ENCODE data around the gene ACTN1.

ACTN1 gene

DNA sequence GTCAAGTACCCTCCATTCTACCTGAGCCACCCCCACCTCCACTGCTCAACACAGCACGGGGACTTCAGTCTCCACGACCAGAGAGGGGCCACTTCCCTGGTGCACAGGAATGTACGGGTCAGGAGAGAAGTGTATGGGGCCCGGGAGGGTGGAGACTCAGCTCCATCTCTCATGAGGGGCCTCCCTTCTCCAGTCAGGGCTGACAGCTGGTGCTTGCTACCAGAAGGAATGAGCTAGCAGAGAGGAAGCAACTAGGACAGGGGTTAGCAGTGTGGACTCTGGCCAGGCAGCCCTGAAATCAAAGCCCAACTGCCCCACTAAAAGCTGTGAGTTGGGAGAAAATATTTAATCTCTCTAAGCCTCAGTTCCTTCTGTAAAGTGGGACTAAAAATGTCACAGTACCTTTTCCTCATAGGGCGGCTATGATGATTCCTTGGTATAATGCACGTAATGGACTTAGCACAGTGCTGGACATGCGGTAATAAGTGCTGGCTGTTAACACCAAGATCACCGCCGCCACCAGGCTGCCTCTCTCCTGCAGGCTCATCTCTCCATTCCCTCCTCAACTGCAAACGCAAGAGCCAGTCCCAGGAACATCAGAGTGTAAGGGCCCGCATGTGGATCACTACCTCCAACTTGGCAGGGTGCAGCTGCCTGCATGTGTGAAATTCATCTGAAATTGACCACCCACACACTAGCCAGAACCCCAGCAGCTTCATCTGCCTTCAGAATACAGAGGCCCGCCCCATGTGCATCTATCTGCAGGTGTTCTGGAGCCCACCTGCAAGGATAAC lies 14.6 kb downstream of the ACTN1 start:
- TF ChIP-seq, protein P1, sequence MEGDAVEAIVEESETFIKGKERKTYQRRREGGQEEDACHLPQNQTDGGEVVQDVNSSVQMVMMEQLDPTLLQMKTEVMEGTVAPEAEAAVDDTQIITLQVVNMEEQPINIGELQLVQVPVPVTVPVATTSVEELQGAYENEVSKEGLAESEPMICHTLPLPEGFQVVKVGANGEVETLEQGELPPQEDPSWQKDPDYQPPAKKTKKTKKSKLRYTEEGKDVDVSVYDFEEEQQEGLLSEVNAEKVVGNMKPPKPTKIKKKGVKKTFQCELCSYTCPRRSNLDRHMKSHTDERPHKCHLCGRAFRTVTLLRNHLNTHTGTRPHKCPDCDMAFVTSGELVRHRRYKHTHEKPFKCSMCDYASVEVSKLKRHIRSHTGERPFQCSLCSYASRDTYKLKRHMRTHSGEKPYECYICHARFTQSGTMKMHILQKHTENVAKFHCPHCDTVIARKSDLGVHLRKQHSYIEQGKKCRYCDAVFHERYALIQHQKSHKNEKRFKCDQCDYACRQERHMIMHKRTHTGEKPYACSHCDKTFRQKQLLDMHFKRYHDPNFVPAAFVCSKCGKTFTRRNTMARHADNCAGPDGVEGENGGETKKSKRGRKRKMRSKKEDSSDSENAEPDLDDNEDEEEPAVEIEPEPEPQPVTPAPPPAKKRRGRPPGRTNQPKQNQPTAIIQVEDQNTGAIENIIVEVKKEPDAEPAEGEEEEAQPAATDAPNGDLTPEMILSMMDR (conservative IDR thresholded peaks at IDR 0.05; ENCODE audit: low read depth, low read length) = no peak
- DNase-seq (ENCODE audit: low read depth) = peak; percentile 66
- H3K4me3 ChIP-seq (ENCODE audit: low read depth, low read length) = no peak overlapping the region

- no peak overlapping the region for H3K4me3 ChIP-seq (ENCODE audit: low read depth, low read length)
- TF ChIP-seq, protein P1 (conservative IDR thresholded peaks at IDR 0.05; ENCODE audit: low read depth, low read length) = no peak
- no peak for DNase-seq (ENCODE audit: low read depth)
These were observed 16.4 kb downstream of the ACTN1 start for GRCh38 chr14:68962681-68963080.

DNA sequence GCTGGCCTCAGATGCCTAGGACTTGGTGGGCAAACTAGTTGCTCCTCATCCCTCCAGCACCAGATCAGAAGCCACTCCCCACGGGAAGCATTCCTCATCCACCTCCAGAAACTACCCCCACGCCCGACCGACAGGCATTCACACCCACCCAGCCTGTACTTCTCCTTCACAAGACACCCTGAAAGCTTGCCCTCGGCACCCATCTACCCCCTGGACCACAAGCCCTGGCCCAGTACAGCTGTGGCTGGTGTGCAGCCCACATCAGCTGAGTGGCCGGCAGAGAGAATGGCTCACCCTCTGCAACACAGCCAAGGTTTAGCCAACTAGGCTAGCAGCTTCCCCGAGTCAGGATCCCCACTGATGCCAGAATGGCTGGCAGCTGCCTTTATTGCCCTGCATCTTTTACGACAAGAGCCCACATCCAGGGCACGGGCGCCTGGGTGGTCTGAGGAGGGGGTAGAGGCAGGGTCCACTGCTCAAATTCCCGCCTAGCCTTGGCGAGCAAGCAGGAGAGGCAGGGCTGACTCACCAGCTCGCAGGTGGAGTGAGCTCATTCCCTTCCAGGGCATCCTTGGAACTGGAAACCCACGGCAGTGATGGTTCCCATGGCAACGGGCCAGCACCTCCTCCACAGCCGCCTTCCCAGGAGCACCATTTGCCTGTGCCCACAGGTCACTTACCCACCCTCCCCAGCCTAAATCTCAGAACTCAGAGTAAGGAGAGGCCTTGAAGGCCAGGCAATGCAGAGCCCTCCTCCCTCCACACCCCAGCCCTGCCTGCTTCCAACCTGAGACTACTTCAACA lies 17.1 kb downstream of the ACTN1 start:
- no peak overlapping the region for H3K4me3 ChIP-seq (ENCODE audit: low read depth, low read length)
- TF ChIP-seq, protein P1 (conservative IDR thresholded peaks at IDR 0.05; ENCODE audit: low read depth, low read length) = no peak
- DNase-seq (ENCODE audit: low read depth) = no peak

DNA sequence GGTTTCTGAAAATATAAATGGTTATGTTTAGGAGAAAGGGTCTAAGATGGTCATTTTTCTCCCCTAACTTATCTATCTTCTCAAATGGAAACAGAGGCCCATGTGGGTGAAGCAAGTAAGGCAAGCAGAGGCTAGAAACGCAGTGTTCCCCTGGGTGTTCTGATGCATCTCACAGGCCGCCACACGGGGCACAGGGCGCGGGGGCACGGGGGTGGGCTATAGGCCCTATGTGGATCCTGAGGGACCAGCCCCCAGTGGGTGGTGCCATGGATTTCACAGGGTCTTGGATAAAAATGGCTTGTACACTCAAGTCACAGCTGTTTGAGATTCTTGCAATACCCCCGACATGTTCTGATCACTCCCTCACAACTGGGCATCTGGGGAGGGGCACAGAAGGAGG lies 17.7 kb downstream of the ACTN1 start:
- H3K4me3 ChIP-seq (ENCODE audit: low read depth, low read length) = no peak overlapping the region
- DNase-seq (ENCODE audit: low read depth) = no peak
- TF ChIP-seq, protein P1 (conservative IDR thresholded peaks at IDR 0.05; ENCODE audit: low read depth, low read length) = no peak

DNA sequence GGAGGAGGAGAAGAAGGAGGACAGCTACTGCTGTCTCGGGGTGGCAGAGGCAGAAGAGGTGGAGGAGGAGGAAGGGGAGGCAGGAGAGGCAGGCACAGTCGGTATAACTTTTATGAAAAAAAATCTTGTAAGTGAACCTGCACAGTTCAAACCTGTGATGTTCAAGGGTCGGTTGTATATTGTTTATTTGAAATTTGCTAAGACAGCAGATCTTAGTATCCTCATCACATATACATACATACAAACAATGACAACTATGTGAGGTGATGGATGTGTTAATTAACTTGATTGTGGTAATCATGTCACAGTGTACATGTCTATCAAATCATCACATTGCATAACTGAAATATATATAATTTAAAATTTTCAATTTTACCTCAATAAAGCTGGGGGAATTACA lies 19.0 kb downstream of the ACTN1 start:
- TF ChIP-seq, protein P1 (conservative IDR thresholded peaks at IDR 0.05; ENCODE audit: low read depth, low read length) = no peak
- no peak overlapping the region for H3K4me3 ChIP-seq (ENCODE audit: low read depth, low read length)
- DNase-seq (ENCODE audit: low read depth) = no peak

DNA sequence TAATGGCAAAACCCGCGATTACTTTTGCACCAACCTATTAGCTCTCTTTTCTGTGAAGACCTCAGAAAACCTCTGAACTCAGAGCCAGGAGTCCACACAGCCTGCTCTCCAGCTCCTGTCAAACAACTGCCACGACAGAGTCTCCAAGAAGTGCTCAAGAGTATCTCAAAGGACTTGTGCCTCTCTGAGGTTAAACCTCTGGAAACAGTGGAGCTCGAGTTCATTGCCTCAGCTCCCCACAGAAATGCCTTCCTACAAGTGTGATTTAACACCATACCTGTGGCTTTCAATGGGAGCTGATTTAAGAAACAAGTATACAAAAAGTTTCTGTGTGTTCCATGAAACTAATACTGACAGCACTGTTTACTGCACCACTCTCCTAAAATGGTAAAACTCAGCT lies 20.1 kb downstream of the ACTN1 start:
- TF ChIP-seq, protein P1 (conservative IDR thresholded peaks at IDR 0.05; ENCODE audit: low read depth, low read length) = no peak
- peak; percentile 61 for DNase-seq (ENCODE audit: low read depth)
- no peak overlapping the region for H3K4me3 ChIP-seq (ENCODE audit: low read depth, low read length)

All from choroid plexus epithelial cell (primary cell).